OCI-LY7 (cell line): ENCODE data around the gene PCDHGB5. TPM values are rescaled to one million over a fixed set of nuclear protein-coding genes. Genes with fewer than 3 reads are reported as not detected.

Experiments
- BruUV-seq: library from RNA; stranded (reverse); fragments of 400-500 nt; replicated peaks from 2 replicates; lab custom pipeline; 2021; lab: Mats Ljungman, UMichigan
- CTCF ChIA-PET: fragments of 300-600 bp; sonication (Branson Sonifier 250); formaldehyde crosslinking; loops from one replicate; lab custom pipeline; 2022; ENCODE audit warnings: antibody characterized with exemption; ENCODE audit not compliant: unreplicated experiment; lab: Charles Lee
- POLR2A ChIA-PET: fragments of 300-600 bp; sonication (Branson Sonifier 250); formaldehyde crosslinking; loops from one replicate; lab custom pipeline; 2022; ENCODE audit warnings: antibody characterized with exemption; lab: Charles Lee
- DNase-seq: peaks from one replicate; pipeline ENCODE4 v3.0.0-alpha.2; 2015; ENCODE audit warnings: low spot score
- H2AFZ ChIP-seq: fragments of 200-600 bp; sonication (generic), shearing (Covaris generic); 2 replicates; pipeline ENCODE4 v1.6.1; 2014; ENCODE audit warnings: mild to moderate bottlenecking, antibody characterized with exemption, low read length, moderate library complexity
- H3K27ac ChIP-seq: fragments of 200-600 bp; sonication (generic); 2 replicates; pipeline ENCODE4 v1.5.1; 2014; ENCODE audit warnings: mixed run types, low read depth, mild to moderate bottlenecking, moderate library complexity, low read length, inconsistent platforms; ENCODE audit not compliant: poor library complexity, severe bottlenecking
- H3K36me3 ChIP-seq: fragments of 200-600 bp; sonication (generic); 2 replicates; pipeline ENCODE4 v1.6.1; 2014; ENCODE audit warnings: mild to moderate bottlenecking, antibody characterized with exemption, low read length, moderate library complexity, mixed read lengths; ENCODE audit not compliant: insufficient read depth
- H3K4me1 ChIP-seq: fragments of 200-600 bp; sonication (generic); 2 replicates; pipeline ENCODE4 v1.5.1; 2014; ENCODE audit warnings: mild to moderate bottlenecking, low read length; ENCODE audit not compliant: insufficient read depth, poor library complexity, severe bottlenecking
- H3K4me2 ChIP-seq: fragments of 200-600 bp; sonication (generic); 2 replicates; pipeline ENCODE4 v1.6.1; 2014; ENCODE audit warnings: mild to moderate bottlenecking, low read length
- H3K4me3 ChIP-seq: fragments of 200-600 bp; sonication (generic); 2 replicates; pipeline ENCODE4 v1.5.1; 2014; ENCODE audit warnings: mild to moderate bottlenecking, low read depth, low read length; ENCODE audit not compliant: poor library complexity, severe bottlenecking
- H3K79me2 ChIP-seq: fragments of 200-600 bp; sonication (generic); 2 replicates; pipeline ENCODE4 v1.6.1; 2016; ENCODE audit warnings: low read depth, mild to moderate bottlenecking, low read length, moderate library complexity, mixed read lengths; ENCODE audit not compliant: insufficient read depth
- H3K9me2 ChIP-seq: fragments of 200-600 bp; sonication (generic); 2 replicates; pipeline ENCODE4 v1.6.1; 2016; ENCODE audit warnings: mild to moderate bottlenecking, low read length, mixed read lengths; ENCODE audit not compliant: insufficient read depth
- H3K9me3 ChIP-seq: fragments of 200-600 bp; sonication (generic); 2 replicates; pipeline ENCODE4 v1.6.1; 2014; ENCODE audit warnings: mild to moderate bottlenecking, mixed run types, low read length, mixed read lengths
- H4K20me1 ChIP-seq: fragments of 200-600 bp; sonication (generic); 2 replicates; pipeline ENCODE4 v1.6.1; 2014; ENCODE audit warnings: mild to moderate bottlenecking, antibody characterized with exemption, low read length, moderate library complexity, mixed read lengths; ENCODE audit not compliant: insufficient read depth
- CTCF ChIP-seq: fragments of 200-600 bp; sonication (generic); conservative IDR thresholded peaks from 2 replicates; pipeline ENCODE4 v1.5.1; 2014; ENCODE audit warnings: mild to moderate bottlenecking, antibody characterized with exemption, low read length, moderate library complexity, mixed read lengths
- EZH2phosphoT487 ChIP-seq: fragments of 200-600 bp; sonication (generic); IDR thresholded peaks from 2 replicates; pipeline ENCODE4 v1.6.1; 2018; ENCODE audit warnings: low read depth, borderline replicate concordance, mild to moderate bottlenecking, mixed run types, antibody characterized with exemption, low read length, moderate library complexity, mixed read lengths
- intact Hi-C: fragments of 100-400 bp; cut with micrococcal nuclease; formaldehyde crosslinking; loops from one replicate; pipeline ENCODE4 v1.10.0; 2022; ENCODE audit not compliant: unreplicated experiment
- total RNA-seq, 2 experiments: library from RNA; depleted of rRNA in 1 of 2; stranded (reverse); fragments of >200 nt in 1 of 2; shearing (Covaris generic) in 1 of 2; gene quantifications; 2 replicates each; pipeline ENCODE4 v1.2.3, GENCODE V29; 2014 to 2022

PCDHGB5 gene
- total RNA-seq, 2 experiments from 2014 or later: 5.1 to 8.6 TPM

GRCh38 chr5:141434006-141434405 is 36.3 kb downstream of the PCDHGB5 start:
- no TSS peak for BruUV-seq
- intact Hi-C loops: no loop called here
- POLR2A ChIA-PET: no interaction called here
- DNase-seq: no peak
- Histone ChIP-seq H3K4me3 (no peak overlapping the region), H4K20me1 (no peaks in the 10 kb centered on the region), H3K27ac (no peak overlapping the region), H3K79me2 (no peaks in the 10 kb centered on the region), H3K36me3 (no peaks in the 10 kb centered on the region), H3K4me2 (no peak overlapping the region), H3K4me1 (no peaks in the 10 kb centered on the region), H3K9me2 (no peaks in the 10 kb centered on the region), H3K9me3 (no peaks in the 10 kb centered on the region), H2AFZ (no peak overlapping the region)
- TF ChIP-seq CTCF: no peak
- no peak for TF ChIP-seq EZH2phosphoT487
- CTCF ChIA-PET: no interaction called here

DNA sequence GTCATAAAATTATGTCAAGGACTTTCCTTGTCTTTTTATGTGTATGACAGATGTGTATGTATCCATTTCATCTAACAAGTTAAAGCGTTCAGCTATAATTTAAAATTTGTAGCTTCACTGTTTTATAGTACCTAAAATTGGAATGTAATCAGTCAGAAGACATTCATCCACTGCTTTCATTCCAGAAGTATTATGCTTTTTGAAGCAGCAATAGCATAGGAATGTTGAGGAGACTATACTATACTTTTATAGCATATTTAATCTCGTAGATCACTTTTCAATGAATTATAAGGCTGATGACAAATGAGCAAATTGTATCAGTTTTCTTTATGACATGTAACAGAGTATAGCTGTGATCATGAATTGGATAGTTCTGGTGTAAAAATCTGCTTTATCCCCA is 39.5 kb downstream of the PCDHGB5 start:
- ChIA-PET POLR2A (interaction anchor here (0.6 to 1.1 kb wide), 3 partner anchors 61 to 127 kb away, joined by 3 to 4 read pairs (median 3); no protein-coding TSS in a partner anchor), CTCF (no interaction called here)
- Histone ChIP-seq H3K9me2 (no peaks in the 10 kb centered on the region), H3K27ac (no peak overlapping the region), H3K4me1 (peaks cover 2% of the 10 kb centered on the region), H3K79me2 (no peaks in the 10 kb centered on the region), H3K36me3 (no peaks in the 10 kb centered on the region), H3K9me3 (no peaks in the 10 kb centered on the region), H2AFZ (no peak overlapping the region), H4K20me1 (no peaks in the 10 kb centered on the region), H3K4me3 (no peak overlapping the region), H3K4me2 (no peak overlapping the region)
- intact Hi-C loops: no loop called here
- no peak for DNase-seq
- no TSS peak for BruUV-seq
- TF ChIP-seq CTCF: no peak
- TF ChIP-seq EZH2phosphoT487: no peak

DNA sequence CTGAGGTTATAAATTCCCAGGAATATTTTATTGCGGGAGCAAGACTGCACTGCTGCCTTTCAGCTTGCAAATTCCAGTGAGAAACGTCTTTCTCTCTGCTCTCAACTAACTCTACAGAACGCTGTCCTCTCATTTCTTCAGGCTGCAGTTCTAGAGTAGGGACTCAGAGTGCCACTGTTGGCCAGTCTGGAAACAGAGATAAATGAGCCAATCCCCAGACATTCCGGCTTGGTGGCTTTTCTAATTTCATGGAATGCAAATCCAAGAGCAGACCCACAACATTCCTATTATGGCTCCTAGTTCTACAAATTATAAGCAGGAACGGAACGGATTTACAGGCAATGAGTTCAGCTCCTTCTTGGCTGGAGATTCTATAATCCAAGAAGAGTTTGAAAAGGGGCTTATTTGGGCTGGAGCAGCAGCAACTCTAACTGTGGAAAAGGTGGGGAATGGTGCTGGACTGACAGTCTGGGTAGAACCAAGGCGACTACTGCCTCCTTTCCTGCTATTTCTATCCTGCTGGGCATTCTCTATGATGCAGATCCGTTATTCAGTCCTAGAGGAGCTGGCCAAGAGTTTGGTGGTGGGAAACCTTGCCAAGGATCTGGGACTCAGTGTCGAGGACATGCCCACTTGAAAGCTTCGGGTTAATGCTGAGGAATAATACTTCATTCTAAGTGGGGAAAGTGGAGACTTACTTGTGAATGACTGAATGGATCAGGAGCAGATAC is 41.8 kb downstream of the PCDHGB5 start:
- ChIA-PET CTCF (no interaction called here), POLR2A (interaction anchor here (0.5 kb wide), 1 partner anchor 795 kb away, joined by 3 read pairs; no protein-coding TSS in a partner anchor)
- no peak overlapping the region for H3K27ac ChIP-seq
- H3K4me1 ChIP-seq: peaks cover 14% of the 10 kb centered on the region
- intact Hi-C loops: no loop called here
- H3K9me3 ChIP-seq: no peaks in the 10 kb centered on the region
- no peak overlapping the region for H2AFZ ChIP-seq
- no peaks in the 10 kb centered on the region for H4K20me1 ChIP-seq
- no peaks in the 10 kb centered on the region for H3K79me2 ChIP-seq
- no peak for DNase-seq
- H3K4me3 ChIP-seq: no peak overlapping the region
- H3K4me2 ChIP-seq: no peak overlapping the region
- H3K9me2 ChIP-seq: no peaks in the 10 kb centered on the region
- BruUV-seq: no TSS peak
- TF ChIP-seq CTCF (no peak), EZH2phosphoT487 (no peak)
- no peaks in the 10 kb centered on the region for H3K36me3 ChIP-seq
